ENCODE results near the gene TRAF7.

The TRAF7 gene

DNA sequence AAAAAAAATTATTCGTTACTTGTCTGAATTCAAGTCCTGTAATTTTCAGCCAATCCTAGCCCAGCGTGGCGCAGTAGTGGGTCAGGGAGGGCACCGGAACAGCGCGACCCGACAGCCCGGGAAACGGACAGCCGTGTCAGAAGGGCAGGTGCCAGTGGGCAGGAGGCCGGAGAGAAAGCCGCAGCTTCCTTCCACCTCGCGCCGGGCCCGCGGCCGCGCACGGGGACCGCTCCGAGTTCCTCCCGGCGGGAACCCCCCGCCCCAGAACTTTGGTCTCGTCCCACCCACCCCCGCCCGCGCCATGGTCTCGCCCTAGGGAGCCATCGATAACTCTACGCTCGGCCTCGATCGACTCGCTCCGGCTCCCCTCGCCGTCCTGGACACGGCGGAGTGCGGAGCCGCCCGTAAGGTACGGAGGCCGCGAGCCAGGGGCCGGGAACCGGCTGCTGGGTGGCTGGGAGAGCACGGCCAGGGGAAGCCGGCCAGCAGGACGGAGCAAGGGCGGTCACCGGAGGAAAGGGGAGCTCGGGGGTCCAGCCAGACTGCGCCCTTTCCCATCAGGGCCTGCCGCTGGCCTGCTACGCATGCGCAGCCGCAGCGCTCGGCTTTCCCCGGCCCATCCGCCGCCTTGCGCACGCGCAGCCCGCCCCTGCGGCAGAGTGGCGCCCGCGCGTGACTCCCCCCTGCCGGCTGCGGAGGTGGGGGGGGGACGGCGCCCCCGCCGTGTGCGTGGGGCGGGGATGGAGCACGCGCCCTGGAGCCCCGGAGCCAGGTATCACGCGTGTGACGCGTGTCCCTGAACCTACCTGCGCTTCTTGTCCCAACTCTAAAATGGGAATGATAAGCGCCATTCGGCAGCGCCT is 49.8 kb downstream of the TRAF7 start, which contains the start of gene MLST8:
TSS of gene MLST8 (plus strand) at position 351 of the 863 bp plus-strand sequence. CDS start 632 bp downstream, outside the sequence.
- peaks cover 43% of the 10 kb centered on the region for H3K36me3 ChIP-seq (ENCODE audit: control insufficient read depth, low read length)
- TF ChIP-seq EZH2phosphoT487 (IDR thresholded peaks at IDR 0.05; ENCODE audit: borderline replicate concordance, low read length): no peak
- H3K79me2 ChIP-seq (ENCODE audit: control insufficient read depth, low read length): peaks cover 24% of the 10 kb centered on the region
- H3K4me2 ChIP-seq (ENCODE audit: low read length): peak within 1 kb of the TSS; percentile 99
- H3K9me3 ChIP-seq (ENCODE audit: control insufficient read depth, insufficient read depth, low read length): no peaks in the 10 kb centered on the region
- H3K27me3 ChIP-seq (ENCODE audit: control insufficient read depth, low read length): peaks cover 2% of the 10 kb centered on the region
- H3F3A ChIP-seq (ENCODE audit: control insufficient read depth, insufficient read depth): no peaks in the 10 kb centered on the region
- H3K4me3 ChIP-seq (ENCODE audit: low read length): peak within 1 kb of the TSS; percentile 96
- peak within 1 kb of the TSS; percentile 56 for H3K27ac ChIP-seq (ENCODE audit: low read depth, low read length)
- peaks cover 19% of the 10 kb centered on the region for H3K4me1 ChIP-seq (ENCODE audit: control insufficient read depth, low read length)
- H4K20me1 ChIP-seq (ENCODE audit: control insufficient read depth, insufficient read depth, low read depth, low read length): no peaks in the 10 kb centered on the region
- no peaks in the 10 kb centered on the region for H3K9me2 ChIP-seq (replicated peaks; ENCODE audit: control insufficient read depth, low read length)

DNA sequence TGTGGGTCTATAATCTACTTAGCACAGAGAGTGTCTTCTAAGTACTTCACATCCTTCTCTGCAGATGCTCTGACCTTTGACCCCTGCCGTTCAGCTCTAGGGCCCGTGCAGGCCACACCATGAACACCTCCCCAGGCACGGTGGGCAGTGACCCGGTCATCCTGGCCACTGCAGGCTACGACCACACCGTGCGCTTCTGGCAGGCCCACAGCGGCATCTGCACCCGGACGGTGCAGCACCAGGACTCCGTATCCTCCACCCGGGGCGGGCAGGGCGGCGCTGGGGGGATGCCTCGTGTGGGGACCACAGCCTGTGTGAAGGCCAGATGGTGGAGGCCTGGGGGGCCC is 50.4 kb downstream of the TRAF7 start:
- H3K4me1 ChIP-seq (ENCODE audit: control insufficient read depth, low read length): peaks cover 19% of the 10 kb centered on the region
- H3K27ac ChIP-seq (ENCODE audit: low read depth, low read length): peak overlapping the region; percentile 56

GRCh38 chr16:2206420-2206779 is 50.8 kb downstream of the TRAF7 start:
- Histone ChIP-seq H3K4me1 (ENCODE audit: control insufficient read depth, low read length) (peaks cover 19% of the 10 kb centered on the region), H4K20me1 (ENCODE audit: control insufficient read depth, insufficient read depth, low read depth, low read length) (no peaks in the 10 kb centered on the region), H3K4me2 (ENCODE audit: low read length) (peak overlapping the region; percentile 99), H3F3A (ENCODE audit: control insufficient read depth, insufficient read depth) (no peaks in the 10 kb centered on the region), H3K27me3 (ENCODE audit: control insufficient read depth, low read length) (no peaks in the 10 kb centered on the region; the same call in 1 of the 2 replicates), H3K36me3 (ENCODE audit: control insufficient read depth, low read length) (peaks cover 43% of the 10 kb centered on the region), H3K4me3 (ENCODE audit: low read length) (peak overlapping the region; percentile 96), H3K79me2 (ENCODE audit: control insufficient read depth, low read length) (peaks cover 24% of the 10 kb centered on the region), H3K9me2 (replicated peaks; ENCODE audit: control insufficient read depth, low read length) (no peaks in the 10 kb centered on the region), H3K27ac (ENCODE audit: low read depth, low read length) (no peak overlapping the region; the same call in 1 of the 2 replicates), H3K9me3 (ENCODE audit: control insufficient read depth, insufficient read depth, low read length) (no peaks in the 10 kb centered on the region)
- TF ChIP-seq, protein P1, sequence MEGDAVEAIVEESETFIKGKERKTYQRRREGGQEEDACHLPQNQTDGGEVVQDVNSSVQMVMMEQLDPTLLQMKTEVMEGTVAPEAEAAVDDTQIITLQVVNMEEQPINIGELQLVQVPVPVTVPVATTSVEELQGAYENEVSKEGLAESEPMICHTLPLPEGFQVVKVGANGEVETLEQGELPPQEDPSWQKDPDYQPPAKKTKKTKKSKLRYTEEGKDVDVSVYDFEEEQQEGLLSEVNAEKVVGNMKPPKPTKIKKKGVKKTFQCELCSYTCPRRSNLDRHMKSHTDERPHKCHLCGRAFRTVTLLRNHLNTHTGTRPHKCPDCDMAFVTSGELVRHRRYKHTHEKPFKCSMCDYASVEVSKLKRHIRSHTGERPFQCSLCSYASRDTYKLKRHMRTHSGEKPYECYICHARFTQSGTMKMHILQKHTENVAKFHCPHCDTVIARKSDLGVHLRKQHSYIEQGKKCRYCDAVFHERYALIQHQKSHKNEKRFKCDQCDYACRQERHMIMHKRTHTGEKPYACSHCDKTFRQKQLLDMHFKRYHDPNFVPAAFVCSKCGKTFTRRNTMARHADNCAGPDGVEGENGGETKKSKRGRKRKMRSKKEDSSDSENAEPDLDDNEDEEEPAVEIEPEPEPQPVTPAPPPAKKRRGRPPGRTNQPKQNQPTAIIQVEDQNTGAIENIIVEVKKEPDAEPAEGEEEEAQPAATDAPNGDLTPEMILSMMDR (IDR thresholded peaks at IDR 0.05; ENCODE audit: low read depth, low read length, poor library complexity, severe bottlenecking): no peak
- no peak for TF ChIP-seq EZH2phosphoT487 (IDR thresholded peaks at IDR 0.05; ENCODE audit: borderline replicate concordance, low read length)

More for the DNA sequence above, 50.4 kb downstream of the TRAF7 start:
- H4K20me1 ChIP-seq (ENCODE audit: control insufficient read depth, insufficient read depth, low read depth, low read length): no peaks in the 10 kb centered on the region
- H3F3A ChIP-seq (ENCODE audit: control insufficient read depth, insufficient read depth): no peaks in the 10 kb centered on the region
- H3K79me2 ChIP-seq (ENCODE audit: control insufficient read depth, low read length): peaks cover 24% of the 10 kb centered on the region
- H3K9me3 ChIP-seq (ENCODE audit: control insufficient read depth, insufficient read depth, low read length): no peaks in the 10 kb centered on the region
- TF ChIP-seq, protein P1 (IDR thresholded peaks at IDR 0.05; ENCODE audit: low read depth, low read length, poor library complexity, severe bottlenecking): no peak
- no peak for TF ChIP-seq EZH2phosphoT487 (IDR thresholded peaks at IDR 0.05; ENCODE audit: borderline replicate concordance, low read length)
- peak overlapping the region; percentile 96 for H3K4me3 ChIP-seq (ENCODE audit: low read length)
- H3K36me3 ChIP-seq (ENCODE audit: control insufficient read depth, low read length): peaks cover 43% of the 10 kb centered on the region
- H3K4me2 ChIP-seq (ENCODE audit: low read length): peak overlapping the region; percentile 99
- no peaks in the 10 kb centered on the region for H3K9me2 ChIP-seq (replicated peaks; ENCODE audit: control insufficient read depth, low read length)
- no peaks in the 10 kb centered on the region; the same call in 1 of the 2 replicates for H3K27me3 ChIP-seq (ENCODE audit: control insufficient read depth, low read length)
